Activated naive CD8-positive, alpha-beta T cell (primary cell): ENCODE measurements around the gene ALDH3B2.
"Not testable (repeated sequence)": the region's sequence is repeated elsewhere in the genome, so short reads cannot be mapped to it uniquely, and the experiment has no call there.

Experiments used
- H3K27ac Mint-ChIP-seq: one replicate; pipeline ENCODE4 v1.8.0; 2021; ENCODE audit warnings: mixed read lengths
- H3K27me3 Mint-ChIP-seq: one replicate; pipeline ENCODE4 v1.8.0; 2021; ENCODE audit warnings: mixed read lengths
- H3K36me3 Mint-ChIP-seq: one replicate; pipeline ENCODE4 v1.8.0; 2021; ENCODE audit warnings: mixed read lengths
- H3K4me1 Mint-ChIP-seq: one replicate; pipeline ENCODE4 v1.8.0; 2021; ENCODE audit warnings: low read depth, mixed read lengths
- H3K4me3 Mint-ChIP-seq: one replicate; pipeline ENCODE4 v1.8.0; 2021; ENCODE audit warnings: mild to moderate bottlenecking, mixed read lengths
- H3K9me3 Mint-ChIP-seq: one replicate; pipeline ENCODE4 v1.8.0; 2021; ENCODE audit warnings: low read depth, mixed read lengths

Gene ALDH3B2, protein sequence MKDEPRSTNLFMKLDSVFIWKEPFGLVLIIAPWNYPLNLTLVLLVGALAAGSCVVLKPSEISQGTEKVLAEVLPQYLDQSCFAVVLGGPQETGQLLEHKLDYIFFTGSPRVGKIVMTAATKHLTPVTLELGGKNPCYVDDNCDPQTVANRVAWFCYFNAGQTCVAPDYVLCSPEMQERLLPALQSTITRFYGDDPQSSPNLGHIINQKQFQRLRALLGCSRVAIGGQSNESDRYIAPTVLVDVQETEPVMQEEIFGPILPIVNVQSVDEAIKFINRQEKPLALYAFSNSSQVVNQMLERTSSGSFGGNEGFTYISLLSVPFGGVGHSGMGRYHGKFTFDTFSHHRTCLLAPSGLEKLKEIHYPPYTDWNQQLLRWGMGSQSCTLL

DNA sequence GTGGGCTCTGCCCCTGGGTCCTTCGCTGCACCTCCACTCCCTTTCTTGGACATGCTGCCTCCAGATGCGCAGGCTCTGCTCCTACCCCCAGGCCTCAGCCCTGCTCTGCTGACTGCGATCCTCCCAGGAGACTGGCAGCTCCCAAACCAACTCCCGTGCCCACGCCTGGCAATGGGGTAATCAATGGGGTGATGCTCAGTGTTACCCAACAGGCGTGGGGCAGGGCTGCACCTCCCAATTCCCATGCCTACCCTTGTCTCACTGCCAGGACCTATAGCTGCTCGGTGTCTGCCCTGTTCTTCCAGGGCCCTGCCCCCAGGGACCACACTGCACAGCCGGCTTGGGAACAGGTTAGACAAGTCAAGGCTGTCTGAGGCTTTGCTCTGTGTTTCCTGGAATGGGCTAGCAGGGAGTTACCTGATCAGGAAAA, at the start of gene ALDH3B2:
TSS of gene ALDH3B2 (minus strand) at position 182 of the 430 bp plus-strand sequence. CDS start 7,688 bp downstream, outside the sequence.
- Mint-ChIP-seq H3K9me3 (no peaks in the 10 kb centered on the region), H3K4me3 (no peak within 1 kb of the TSS), H3K36me3 (no peaks in the 10 kb centered on the region), H3K27ac (no peak within 1 kb of the TSS), H3K27me3 (no peaks in the 10 kb centered on the region), H3K4me1 (no peaks in the 10 kb centered on the region)

DNA sequence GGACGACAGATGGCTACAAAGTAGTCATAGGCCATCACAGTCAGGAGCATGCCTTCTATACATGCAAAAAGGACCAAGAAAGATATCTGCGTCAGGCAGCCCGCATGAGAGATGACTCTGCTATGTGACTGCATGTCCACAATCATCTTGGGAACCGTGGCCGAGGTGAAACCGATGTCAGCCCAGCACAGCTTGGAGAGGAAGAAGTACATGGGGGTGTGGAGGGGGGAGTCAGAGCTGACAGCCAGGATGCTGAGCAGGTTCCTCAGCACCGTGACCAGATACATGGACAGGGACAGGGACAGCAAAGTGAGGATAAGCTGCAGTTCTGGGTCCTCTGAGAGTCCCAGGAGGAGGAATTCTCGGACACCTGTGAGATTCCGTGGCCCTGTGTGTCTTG, 48.6 kb upstream of the ALDH3B2 start:
- not testable (repeated sequence) for H3K27me3 Mint-ChIP-seq, H3K27ac Mint-ChIP-seq, H3K9me3 Mint-ChIP-seq, H3K4me3 Mint-ChIP-seq, H3K36me3 Mint-ChIP-seq
- H3K4me1 Mint-ChIP-seq = peaks cover 10% of the 10 kb centered on the region

DNA sequence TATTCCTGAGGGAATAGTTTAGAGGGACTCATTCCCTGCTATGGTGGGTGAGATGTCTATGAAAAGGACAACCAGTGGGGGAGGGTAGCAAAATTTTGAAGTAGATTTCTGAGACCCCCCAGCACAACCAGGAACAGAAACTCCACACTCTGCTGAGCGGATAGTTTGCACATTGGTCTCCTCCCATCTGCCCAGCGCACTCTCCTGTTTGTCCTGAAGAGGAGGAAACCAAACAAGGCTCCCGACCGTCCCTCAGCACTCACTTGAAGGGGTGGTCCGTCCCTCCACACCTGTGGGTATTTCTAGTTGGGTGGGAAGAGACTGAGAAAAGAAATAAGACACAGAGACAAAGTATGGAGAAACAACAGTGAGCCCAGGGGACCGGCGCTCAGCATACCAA, 41.8 kb upstream of the ALDH3B2 start:
- H3K27ac Mint-ChIP-seq, H3K4me1 Mint-ChIP-seq, H3K36me3 Mint-ChIP-seq, H3K4me3 Mint-ChIP-seq, H3K27me3 Mint-ChIP-seq, H3K9me3 Mint-ChIP-seq: not testable (repeated sequence)

DNA sequence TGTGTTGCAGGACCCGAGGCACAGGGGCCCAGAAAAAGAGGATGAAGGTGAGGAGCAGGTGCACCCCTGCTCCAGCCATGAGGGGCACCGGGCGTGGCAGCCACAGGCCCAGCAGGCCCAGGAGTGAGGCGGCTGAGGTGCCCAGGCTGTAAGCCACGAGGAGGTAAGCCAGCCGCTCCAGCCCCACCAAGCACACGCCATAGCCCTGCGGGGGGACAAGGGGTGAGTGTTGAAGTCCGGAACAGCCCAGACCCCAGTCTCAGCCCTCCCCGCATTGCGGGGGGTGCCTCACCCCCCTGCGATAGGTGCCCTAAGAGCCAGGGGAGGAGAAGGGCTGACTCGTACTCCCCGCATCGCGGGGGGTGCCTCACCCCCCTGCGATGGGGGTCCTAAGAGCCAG, 41.4 kb upstream of the ALDH3B2 start:
- not testable (repeated sequence) for H3K4me3 Mint-ChIP-seq, H3K9me3 Mint-ChIP-seq, H3K27me3 Mint-ChIP-seq, H3K4me1 Mint-ChIP-seq, H3K27ac Mint-ChIP-seq, H3K36me3 Mint-ChIP-seq

DNA sequence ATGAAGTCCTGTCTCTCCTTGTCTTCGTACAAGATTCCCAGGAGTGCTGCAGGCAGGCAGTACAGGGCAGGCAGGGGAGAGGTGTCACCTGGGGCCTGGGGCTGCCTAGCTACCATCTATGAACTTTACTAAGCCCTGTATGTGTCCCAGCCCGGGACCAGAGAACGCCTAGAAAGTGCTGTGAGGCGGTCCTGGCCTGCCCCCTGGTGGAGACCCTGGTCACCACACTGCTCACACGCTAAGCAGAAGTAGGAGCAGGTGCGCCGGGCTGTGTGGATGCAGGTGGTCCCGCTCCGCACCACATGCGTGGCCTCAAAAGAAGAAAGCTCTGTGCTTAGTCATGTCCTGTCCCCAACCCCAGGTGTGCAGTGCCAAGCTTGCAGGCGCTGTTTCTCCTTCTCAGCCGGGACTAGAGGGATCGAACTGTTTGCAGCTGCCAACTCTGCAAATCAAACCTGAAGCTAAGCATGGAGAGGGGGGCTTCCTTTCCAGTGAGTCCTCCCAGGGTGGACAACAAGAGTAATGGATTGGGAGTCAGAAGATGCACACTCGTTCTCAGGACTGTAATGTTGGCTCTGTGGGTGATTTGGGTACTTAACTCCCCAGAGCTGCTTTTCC, 39.6 kb upstream of the ALDH3B2 start:
- not testable (repeated sequence) for H3K27ac Mint-ChIP-seq, H3K4me1 Mint-ChIP-seq, H3K4me3 Mint-ChIP-seq, H3K27me3 Mint-ChIP-seq, H3K36me3 Mint-ChIP-seq, H3K9me3 Mint-ChIP-seq

DNA sequence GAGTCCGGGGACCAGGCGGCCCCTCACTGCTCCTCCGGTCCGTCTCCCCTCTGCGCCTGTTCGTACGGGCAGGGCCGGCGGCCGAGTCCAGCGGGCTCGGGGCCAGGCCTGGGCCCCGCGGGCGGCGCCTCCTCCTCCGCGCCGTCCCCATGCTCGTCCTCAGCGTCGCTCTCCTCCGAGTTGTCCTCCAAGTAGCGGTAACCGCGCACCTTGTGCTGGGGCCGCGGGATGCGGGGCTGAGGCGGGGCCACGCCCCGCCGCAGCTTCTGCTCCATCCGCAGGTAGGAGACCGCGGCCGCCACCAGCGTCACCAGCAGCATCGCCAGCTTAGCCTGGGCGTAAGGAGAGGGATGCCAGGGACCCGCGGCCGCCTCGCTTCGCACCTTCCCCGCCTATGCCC, 37.3 kb upstream of the ALDH3B2 start:
- not testable (repeated sequence) for H3K27me3 Mint-ChIP-seq, H3K4me1 Mint-ChIP-seq, H3K4me3 Mint-ChIP-seq, H3K27ac Mint-ChIP-seq, H3K36me3 Mint-ChIP-seq, H3K9me3 Mint-ChIP-seq

DNA sequence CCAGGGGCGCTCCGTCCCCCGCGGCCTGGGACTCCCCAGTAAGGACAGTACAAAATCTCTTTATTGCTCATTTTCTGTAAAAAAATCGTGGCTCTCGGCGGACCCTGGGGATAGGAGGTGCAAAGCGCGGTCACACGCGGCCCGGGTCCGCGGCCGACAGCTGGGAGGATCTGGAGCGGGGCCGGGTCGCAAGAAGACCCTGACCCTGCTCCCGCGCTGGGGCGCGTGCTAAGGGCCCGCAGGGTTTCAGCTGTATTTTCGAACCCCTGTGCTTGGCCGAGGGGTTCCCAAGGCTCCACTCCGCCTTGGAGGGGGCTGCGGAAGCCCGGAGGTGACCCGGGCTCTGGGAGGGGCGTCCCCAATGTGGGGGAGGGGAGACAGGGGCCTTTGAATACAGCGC, 36.8 kb upstream of the ALDH3B2 start:
- H3K27me3 Mint-ChIP-seq, H3K9me3 Mint-ChIP-seq, H3K27ac Mint-ChIP-seq, H3K4me1 Mint-ChIP-seq, H3K36me3 Mint-ChIP-seq: not testable (repeated sequence)
- peak overlapping the region; percentile 60 for H3K4me3 Mint-ChIP-seq

DNA sequence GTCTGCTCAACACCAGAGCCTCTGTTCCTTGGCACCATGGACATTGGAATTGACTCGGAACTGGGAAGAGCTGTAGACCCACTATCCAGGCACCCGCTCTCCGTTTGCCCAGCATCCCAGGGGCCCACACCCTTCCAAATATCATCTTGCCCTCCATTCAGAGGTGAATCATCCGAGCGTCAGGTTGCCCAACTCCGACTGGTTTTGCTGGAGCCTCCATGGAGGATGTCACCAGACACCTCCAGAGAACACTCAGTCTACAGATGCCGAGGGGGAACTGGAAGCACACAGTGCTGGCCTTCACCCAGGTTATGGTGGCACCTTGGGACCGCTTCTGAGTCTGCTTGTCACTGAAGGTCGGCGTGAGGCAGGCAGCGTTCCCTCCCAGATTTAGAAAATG, 35.4 kb upstream of the ALDH3B2 start:
- not testable (repeated sequence) for H3K27me3 Mint-ChIP-seq, H3K36me3 Mint-ChIP-seq, H3K27ac Mint-ChIP-seq, H3K9me3 Mint-ChIP-seq, H3K4me3 Mint-ChIP-seq, H3K4me1 Mint-ChIP-seq

DNA sequence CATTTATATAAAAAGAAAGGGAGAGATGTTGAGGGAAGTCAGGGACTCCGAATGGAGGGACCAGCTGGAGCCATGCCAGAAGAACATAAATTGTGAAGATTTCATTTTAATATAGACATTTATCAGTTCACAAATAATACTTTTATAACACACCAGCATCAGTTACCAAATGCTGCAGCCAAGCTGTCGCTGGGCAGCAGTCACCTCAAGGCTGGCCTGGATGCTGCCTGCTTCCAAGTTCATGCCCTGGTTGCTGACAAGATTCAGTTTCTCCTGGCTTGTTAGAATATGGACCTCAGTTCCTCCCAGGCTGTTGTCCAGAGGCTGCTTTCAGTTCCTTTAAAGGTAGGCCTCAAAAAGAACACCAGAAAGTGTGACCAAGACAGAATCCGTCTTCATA, 30.8 kb upstream of the ALDH3B2 start:
- Mint-ChIP-seq H3K27me3 (peaks cover 3% of the 10 kb centered on the region), H3K36me3 (no peaks in the 10 kb centered on the region), H3K4me3 (no peak overlapping the region), H3K4me1 (no peaks in the 10 kb centered on the region), H3K27ac (no peak overlapping the region), H3K9me3 (no peaks in the 10 kb centered on the region)

DNA sequence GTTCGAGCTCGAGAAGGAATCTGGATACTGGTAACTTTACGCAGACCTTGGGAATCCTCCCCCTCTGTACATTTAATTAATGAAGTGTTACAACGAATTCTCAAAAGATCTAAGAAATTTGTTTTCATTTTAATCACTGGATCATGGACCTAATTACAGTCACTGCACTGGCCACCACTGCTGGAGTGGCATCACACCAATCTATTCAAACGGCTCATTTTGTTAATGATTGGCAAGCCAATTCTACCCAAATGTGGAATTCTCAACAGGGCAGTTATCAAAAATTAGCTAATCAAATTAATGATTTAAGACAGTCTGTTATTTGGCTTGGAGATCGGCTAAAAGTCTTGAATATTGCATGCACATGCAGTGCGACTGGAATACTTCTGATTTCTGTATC, 30.1 kb upstream of the ALDH3B2 start:
- Mint-ChIP-seq H3K4me3 (no peak overlapping the region), H3K9me3 (no peaks in the 10 kb centered on the region), H3K27me3 (peaks cover 3% of the 10 kb centered on the region), H3K36me3 (no peaks in the 10 kb centered on the region), H3K27ac (no peak overlapping the region), H3K4me1 (no peaks in the 10 kb centered on the region)

DNA sequence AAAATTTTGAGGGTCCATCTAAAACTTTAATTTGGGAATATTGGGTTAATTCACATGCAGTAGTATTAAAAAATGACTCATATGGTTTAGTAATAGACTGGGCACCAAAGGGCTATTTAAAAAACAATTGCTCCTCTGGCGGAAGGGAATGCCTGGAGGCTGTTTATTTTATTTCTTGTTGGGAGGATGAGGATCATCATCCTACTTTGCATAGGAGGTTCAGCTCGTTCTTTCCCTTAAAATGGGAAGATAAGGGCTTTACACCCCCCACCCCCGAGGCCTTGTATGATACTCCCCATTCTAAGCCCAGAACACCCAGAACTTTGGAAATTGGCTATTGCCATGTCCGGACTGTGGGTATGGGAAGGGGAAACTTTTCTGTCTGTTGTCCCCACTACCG, 29.3 kb upstream of the ALDH3B2 start:
- not testable (repeated sequence) for H3K9me3 Mint-ChIP-seq, H3K27ac Mint-ChIP-seq, H3K36me3 Mint-ChIP-seq

DNA sequence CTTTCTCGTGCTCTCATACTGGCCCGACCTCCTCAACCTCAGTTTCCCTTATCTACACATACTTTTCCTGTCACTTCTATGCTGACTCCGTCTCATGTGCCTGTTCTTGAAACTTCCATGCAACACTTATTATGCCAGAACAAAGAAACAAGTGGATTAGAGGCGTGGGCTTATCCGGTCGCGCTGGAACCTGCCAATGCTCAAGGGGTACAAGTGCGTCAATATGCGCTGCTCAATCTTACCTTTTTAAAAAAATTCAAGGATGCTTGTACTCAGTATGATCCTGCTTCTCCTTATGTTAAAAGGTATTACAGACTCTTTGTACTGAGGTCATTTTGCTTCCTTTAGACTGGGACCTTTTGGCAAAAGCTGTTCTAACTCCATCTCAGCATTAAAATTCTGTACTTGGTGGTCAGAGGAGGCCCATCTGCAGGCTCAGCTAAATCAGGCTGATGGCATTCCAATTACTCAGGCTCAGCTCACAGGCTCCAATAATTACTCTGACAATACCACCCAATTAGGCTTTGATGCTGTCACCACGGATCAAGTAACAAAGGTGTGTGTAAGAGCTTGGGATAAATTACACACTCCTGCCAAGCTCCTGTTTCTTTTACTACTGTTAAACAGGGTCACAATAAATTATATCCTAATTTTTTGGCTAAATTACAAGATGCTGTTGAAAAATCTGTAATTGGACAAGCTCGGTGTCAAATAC, 26.3 kb upstream of the ALDH3B2 start:
- Mint-ChIP-seq H3K27me3 (peaks cover 3% of the 10 kb centered on the region), H3K4me3 (no peak overlapping the region), H3K27ac (no peak overlapping the region), H3K4me1 (no peaks in the 10 kb centered on the region), H3K9me3 (no peaks in the 10 kb centered on the region), H3K36me3 (no peaks in the 10 kb centered on the region)

More for the DNA sequence above, 29.3 kb upstream of the ALDH3B2 start:
- H3K4me3 Mint-ChIP-seq, H3K4me1 Mint-ChIP-seq, H3K27me3 Mint-ChIP-seq: not testable (repeated sequence)

DNA sequence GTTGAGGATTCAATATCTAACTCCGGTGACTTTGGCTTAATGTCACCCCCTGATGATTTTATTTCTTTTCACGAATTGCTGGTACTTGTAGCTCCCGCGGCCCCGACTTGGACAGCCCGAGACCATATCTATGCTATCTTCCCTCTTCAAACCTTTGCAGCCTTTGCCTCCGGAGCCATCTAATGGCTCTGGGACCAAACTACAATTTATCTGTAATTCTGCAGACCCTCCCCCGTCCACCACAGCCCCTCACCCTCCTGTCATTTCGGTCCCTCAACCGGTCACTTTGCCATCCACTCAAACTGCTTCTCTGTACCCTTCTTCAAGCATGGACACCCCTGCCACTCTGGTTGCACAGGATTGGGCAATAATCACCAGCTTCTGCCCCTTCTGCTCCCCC, 25.7 kb upstream of the ALDH3B2 start:
- Mint-ChIP-seq H3K27ac (no peak overlapping the region), H3K4me3 (no peak overlapping the region), H3K36me3 (no peaks in the 10 kb centered on the region), H3K4me1 (no peaks in the 10 kb centered on the region), H3K9me3 (no peaks in the 10 kb centered on the region), H3K27me3 (peaks cover 3% of the 10 kb centered on the region)

DNA sequence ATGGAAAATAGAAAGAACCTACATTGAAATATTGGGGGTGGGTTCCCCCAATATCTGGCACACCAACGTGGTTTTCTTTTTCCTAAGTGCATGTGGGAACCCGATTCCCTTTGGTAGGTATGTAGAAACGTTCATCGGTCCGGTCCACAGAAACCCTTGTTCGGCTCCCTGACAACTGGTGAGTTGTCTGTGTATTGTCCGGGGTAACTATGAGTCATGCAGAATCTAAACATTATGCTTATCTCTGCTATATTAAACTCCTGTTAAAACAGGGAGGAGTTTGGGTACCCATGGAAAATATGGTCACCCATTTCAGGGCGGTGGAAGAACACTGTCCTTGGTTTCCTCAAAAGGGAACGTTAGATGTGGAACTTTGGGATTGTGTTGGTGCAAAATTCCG, 25.1 kb upstream of the ALDH3B2 start:
- H3K9me3 Mint-ChIP-seq = no peaks in the 10 kb centered on the region
- H3K4me3 Mint-ChIP-seq = no peak overlapping the region
- H3K27me3 Mint-ChIP-seq = peaks cover 3% of the 10 kb centered on the region
- H3K4me1 Mint-ChIP-seq = no peaks in the 10 kb centered on the region
- H3K36me3 Mint-ChIP-seq = no peaks in the 10 kb centered on the region
- no peak overlapping the region for H3K27ac Mint-ChIP-seq

DNA sequence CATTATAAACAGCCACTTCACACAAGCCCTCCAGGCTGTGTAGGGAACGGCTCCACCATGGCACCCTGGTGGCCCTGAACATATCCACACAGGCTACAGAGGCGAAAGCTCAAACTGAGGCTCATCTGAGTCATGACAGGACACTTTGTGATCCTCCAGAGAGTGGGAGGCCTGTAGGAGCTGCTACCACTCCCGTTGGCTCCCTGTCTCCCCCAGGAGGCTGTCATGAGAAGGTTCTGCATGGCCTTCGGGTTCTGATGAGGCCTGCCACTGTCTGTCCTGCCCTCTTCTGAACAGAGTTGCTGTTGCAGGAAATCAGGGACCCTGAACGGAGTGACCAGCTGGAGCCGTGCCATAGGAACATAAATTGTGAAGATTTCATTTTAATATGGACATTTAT, 23.8 kb upstream of the ALDH3B2 start:
- H3K27ac Mint-ChIP-seq = no peak overlapping the region
- peaks cover 3% of the 10 kb centered on the region for H3K27me3 Mint-ChIP-seq
- no peaks in the 10 kb centered on the region for H3K4me1 Mint-ChIP-seq
- H3K36me3 Mint-ChIP-seq = no peaks in the 10 kb centered on the region
- no peaks in the 10 kb centered on the region for H3K9me3 Mint-ChIP-seq
- no peak overlapping the region for H3K4me3 Mint-ChIP-seq
